ENCODE data around the gene DIO2. TPM values are rescaled to one million over a fixed set of nuclear protein-coding genes. Genes with fewer than 3 reads are reported as not detected.

Gene DIO2
- total and polyA plus RNA-seq, 9 of the 15 experiments (the other 6 are each of a cell fraction or from before 2014, with no cell fraction given): not detected

GRCh38 chr14:80223696-80224465, 12.6 kb upstream of the DIO2 start (continued):
- TF ChIP-seq RBFOX2 (IDR thresholded peaks at IDR 0.05; ENCODE audit: low read depth, low read length) (no peak), BMI1 (IDR thresholded peaks at IDR 0.05; ENCODE audit: low read length) (no peak)

- CTCF ChIA-PET (ENCODE audit: low intra/inter-chr PET ratio): no interaction called here
- BruUV-seq (replicated peaks): no TSS peak
- Histone ChIP-seq H3K9me3 (replicated peaks; ENCODE audit: control insufficient read depth, insufficient read depth, low read depth, low read length) (no peaks in the 10 kb centered on the region), H2AFZ (ENCODE audit: low read depth, low read length) (no peak overlapping the region), H3K27me3 (ENCODE audit: control insufficient read depth in 2 of 2, insufficient read depth in 2 of 2, low read length in 2 of 2) (no peaks in the 10 kb centered on the region), H3K36me3 (ENCODE audit: control insufficient read depth, insufficient read depth, low read length) (no peaks in the 10 kb centered on the region), H3K27ac (ENCODE audit: extremely low read depth, low read depth, low read length) (no peak overlapping the region), H3K9me1 (ENCODE audit: control insufficient read depth, insufficient read depth, low read length) (no peaks in the 10 kb centered on the region), H3K79me2 (ENCODE audit: control insufficient read depth, insufficient read depth, low read length) (no peaks in the 10 kb centered on the region), H3K4me3 (no peak overlapping the region), H3K4me1 (replicated peaks in 1 of 2; ENCODE audit: control insufficient read depth in 2 of 2, insufficient read depth in 2 of 2, low read length in 2 of 2) (no peaks in the 10 kb centered on the region), H3K9ac (ENCODE audit: insufficient read depth in 1 of 2, low read depth in 2 of 2, low read length in 2 of 2) (no peak overlapping the region), H4K20me1 (replicated peaks; ENCODE audit: control insufficient read depth, insufficient read depth, low read length) (no peaks in the 10 kb centered on the region), H3K4me2 (ENCODE audit: insufficient read depth, low read length) (no peak overlapping the region)
- POLR2A ChIA-PET: no interaction called here
- FAIRE-seq (no peak), DNase-seq (ENCODE audit: extremely low read depth in 1 of 4, low spot score in 3 of 4) (no peak), ATAC-seq (no peak)
- intact Hi-C loops (cut with micrococcal nuclease) (no loop called here), in situ Hi-C loops (cut with MboI) (no loop called here)
- no peak for TF ChIP-seq E2F8 (IDR thresholded peaks at IDR 0.05; ENCODE audit: low read depth, partially characterized antibody)
- TF ChIP-seq ZNF316 (IDR thresholded peaks at IDR 0.05): 0 out of 2 replicates have a peak, but pooled peaks have one; percentile 15
- no peak for TF ChIP-seq ZBTB1 (CRISPR knock-in tag; IDR thresholded peaks at IDR 0.05; ENCODE audit: borderline replicate concordance, low read depth)
- no peak for TF ChIP-seq ZNF696 (CRISPR knock-in tag; conservative IDR thresholded peaks at IDR 0.05)
- 0% methylated on average over 3 of the region's 3 CpGs for WGBS (ENCODE audit: insufficient coverage, low coverage, missing lambda C conversion rate)
These were observed 5.5 kb upstream of the DIO2 start for GRCh38 chr14:80216818-80217217.
